MV-4-11 (cell line): ENCODE data around the gene CENPW.

Source experiments
- DNase-seq: peaks from one replicate; lab custom pipeline; 2025; lab: John Stamatoyannopoulos, UW

CENPW gene

DNA sequence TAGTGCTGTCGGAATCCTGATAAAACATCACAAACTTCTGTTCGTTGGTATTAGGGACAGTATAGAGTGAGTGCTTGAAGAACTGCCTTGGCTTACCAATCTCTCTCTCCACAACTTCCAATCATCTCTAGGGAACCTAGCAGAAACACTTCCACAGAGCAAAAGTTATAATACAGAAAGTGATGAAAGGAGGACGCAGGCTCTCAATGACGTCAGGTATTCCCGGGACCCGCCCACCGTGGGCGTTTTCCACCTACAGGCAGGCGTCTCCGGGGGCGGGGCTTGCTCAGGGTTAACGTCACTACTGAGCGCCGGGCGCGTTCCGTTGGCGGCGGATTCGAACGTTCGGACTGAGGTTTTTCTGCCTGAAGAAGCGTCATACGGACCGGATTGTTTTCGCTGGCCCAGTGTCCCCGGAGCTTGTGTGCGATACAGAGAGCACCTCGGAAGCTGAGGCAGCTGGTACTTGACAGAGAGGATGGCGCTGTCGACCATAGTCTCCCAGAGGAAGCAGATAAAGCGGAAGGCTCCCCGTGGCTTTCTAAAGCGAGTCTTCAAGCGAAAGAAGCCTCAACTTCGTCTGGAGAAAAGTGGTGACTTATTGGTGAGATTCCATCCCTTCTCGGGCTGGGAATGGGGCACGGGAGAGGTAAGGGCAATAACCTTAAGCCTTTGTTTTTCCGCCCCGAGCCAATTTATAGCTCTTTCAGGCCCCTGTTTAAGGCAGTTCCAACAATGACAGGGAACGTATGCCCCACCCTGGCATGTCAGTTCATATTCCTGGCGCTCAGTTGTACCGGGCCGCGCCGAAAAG lies at the start of gene CENPW:
Gene CENPW, plus strand, starts transcription at position 320 of the 814 bp plus-strand sequence. Its CDS starts 159 bp downstream, at position 479.
- DNase-seq: peak; percentile 77

DNA sequence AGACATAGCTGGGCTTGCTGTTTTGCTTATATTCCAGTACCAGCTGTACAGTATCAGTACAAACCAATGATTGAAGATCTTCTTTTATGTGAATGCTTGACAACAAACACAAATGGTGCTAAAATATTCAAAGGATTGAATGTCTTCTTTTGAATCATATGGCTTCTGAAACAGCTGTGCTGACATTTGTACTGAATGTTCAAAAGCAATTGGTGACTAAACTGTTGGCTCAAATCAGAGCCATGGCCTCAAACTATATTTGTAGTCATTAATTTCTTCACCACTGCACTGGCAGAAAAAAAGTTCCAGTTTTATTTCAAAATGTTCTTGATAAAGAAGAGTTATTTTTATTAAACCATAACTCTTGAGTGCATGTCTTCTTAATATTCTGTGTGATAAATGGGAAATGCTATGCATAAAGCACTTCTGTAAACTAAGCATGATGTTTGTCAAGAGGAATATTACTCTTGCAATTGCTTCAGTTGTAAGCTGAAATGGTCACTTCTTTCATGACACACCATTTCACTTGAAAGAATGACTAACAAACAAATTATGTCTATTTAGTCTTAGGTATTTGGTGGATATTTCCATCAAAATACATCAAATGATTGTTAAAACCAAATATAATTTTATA lies 45.9 kb upstream of the CENPW start:
- no peak for DNase-seq

DNA sequence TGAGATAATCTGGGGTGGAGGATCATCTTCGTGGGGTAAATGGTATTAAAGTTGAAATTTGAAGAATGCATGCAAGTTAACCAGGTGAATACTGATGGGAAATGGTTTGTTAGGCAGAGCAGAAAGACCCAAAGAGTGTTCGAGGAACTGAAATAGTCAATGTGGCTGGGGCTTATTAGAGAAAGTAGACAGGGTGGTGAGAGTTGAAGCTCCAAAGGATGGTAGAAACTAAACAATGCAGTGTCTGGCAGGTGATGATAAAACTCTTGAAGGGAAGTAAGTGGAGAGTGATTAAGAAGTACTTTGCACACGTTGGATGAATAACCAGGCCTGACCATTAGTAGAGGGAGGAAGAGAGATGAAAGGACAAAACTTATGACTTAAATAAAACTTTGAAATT lies 39.8 kb upstream of the CENPW start:
- DNase-seq: no peak

DNA sequence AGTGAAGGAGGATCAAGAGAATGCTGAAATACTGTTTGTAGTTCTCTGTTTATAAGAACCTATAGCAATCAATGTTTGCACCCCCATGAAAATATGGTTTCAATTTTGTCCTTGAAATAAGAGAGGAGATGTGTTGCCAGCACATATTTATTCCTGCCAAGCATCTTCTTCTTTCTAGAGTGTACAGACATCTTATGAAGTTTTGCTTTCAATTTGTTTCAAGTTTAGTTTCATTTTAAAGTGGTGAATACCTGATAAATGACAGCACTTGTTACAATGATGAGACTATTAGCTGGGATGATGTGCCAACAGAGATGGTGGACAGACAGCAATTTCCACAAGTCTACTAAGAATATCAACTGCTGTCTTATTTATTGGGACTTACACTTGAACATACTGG lies 39.2 kb upstream of the CENPW start:
- no peak for DNase-seq

DNA sequence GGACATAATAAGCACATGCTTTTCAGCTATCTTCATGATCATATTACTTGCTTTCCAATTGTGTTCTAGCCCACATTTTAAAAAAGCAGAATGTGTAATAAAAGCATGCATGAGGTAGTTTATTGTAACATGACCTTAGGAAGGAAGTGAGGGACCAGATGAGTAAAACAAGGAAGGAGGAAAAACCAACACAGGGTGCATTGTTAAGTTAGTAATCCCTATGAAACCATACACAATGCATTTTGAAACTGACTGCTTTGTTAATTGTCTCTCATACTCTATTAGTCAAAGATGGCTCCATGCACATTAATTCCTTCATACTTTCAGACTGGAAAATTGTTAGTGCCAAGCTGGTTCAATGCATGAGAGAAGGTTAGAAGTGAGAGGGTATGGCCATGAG lies 37.7 kb upstream of the CENPW start:
- DNase-seq: peak; percentile 7

DNA sequence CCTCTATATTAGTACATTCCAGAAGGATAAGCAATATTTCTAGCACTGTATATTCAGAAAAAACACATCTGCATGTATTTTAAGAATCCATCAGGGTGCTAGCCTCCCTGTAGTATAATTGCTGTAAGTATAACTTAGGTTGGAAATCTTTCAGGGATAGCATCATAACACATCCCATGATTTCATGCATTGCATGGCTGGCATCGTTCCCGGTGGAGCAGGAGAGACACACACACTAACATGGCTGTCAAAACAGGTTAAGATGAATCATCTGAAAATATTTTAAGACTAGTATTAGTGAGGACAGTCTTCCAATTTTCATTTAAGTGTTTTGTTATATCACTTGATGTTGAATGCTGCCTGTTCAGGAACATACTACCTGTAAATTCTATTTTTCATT lies 32.1 kb upstream of the CENPW start:
- DNase-seq: no peak

DNA sequence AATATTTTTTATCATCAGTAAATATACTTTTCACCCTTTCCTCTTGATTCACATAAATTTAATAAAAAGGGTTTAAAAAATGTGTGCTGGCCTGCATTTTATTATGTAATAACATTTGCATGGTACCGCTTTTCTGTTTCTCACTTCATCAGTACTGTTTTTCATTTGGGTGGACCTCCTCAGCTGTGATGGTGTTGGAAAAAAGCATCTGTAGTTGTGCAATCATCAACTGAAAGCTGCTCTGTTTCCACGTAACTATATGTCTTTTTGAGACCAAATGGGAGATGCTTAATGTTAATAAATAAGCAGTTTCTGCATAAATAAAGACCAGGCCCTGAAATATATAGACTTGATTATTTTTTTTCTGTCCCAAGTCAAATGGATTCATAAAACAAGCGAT lies 31.6 kb upstream of the CENPW start:
- no peak for DNase-seq

DNA sequence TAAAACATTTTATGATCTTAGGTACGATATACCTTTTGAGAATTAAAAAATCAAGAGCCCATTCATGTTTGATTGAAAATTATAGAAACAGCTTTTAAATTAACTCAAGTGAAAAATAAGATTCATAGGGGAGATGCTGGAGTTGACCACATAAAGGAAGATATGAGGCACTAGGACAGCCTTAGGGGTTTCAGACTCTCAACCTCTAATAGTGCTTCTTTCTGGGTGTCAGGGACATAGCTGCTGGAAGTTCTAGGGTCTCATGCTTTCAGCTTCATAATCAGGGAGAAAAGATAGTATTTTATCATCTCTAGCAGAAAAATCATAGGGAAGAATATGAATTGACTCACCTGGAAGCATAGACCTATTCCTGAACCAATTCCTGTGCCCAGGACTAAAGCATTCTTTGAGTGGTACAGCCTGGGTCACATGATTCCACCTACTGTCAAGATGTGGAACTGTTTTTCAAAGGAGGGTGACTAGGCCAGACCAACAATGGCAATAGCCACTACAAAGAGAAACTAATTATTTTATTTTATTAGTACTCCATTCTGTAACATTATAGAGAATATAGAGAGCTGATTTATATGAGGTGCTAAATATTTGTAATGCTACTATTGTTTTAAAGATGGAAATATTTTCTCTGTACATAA lies 27.8 kb upstream of the CENPW start:
- DNase-seq: no peak

DNA sequence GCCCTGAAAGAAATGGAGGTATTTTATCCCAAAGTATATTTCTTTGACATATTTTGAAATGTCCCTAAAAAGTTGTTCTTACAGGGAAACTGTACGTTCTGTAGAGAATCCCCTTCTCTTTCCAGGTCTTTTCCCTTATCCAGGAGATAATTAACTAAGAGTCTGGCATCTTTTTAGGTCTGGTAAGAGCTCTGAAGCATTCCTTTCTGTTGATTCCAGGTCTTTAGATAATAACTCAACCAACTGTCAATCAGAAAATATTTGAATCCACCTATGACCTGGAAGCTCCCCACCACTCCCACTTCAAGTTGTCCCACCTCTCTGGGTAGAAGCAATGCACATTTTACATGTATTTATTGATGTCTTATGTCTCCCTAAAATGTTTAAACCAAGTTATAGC lies 26.0 kb upstream of the CENPW start:
- no peak for DNase-seq

DNA sequence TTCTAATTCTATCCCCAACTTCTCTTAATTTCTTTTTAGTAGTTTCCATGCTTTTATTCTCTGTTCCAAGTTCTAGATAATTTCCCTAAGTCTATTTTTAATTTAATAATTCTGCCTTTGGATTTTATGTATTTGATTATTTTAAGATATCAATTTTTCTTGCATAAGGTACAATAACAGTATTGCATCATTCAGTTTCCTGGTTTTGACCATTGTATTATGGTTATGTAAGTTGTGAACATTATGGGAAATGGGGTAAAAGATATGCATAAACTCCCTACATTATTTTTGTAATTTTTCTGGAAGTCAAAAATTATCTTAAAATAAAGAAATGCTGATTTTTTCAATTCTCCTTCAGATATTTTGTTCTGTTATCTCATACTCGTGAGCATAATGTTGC lies 21.1 kb upstream of the CENPW start:
- no peak for DNase-seq

DNA sequence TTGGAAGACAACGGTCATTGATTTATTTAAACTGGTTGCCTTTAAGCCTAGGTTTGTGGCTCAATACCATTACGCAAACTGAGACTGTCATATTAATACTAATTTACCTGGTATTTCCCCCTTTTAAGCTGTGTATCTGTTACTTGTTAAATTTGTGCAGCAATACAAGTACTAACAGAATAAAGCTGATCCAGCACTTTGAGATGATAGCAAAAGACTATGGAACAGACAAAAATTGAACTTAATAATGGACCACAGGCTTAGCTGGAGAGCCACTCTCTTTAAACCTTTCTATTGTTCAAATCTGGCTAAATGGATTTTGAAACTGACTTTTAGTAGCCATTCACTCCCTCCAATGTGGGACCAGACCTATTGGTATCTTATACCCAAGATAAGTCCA lies 6.2 kb upstream of the CENPW start:
- DNase-seq: no peak

DNA sequence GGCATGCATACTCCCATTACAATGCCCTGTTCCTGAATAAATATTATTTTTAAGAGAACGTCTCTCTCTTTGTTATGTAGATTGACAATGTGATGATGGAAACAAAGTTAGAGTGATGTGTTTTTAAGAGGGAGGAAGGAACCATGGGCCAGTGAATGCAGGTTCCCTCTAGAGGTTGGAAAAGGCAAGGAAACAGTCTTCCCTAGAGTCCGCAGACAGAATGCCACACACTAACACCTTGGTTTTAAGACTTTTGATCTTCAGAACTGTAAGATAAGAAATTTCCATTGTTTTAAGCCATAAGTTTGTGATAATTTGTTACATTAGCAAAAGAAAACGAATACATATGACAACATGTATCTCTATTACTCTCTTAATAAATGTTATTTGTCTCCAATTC lies 4.7 kb upstream of the CENPW start:
- no peak for DNase-seq

DNA sequence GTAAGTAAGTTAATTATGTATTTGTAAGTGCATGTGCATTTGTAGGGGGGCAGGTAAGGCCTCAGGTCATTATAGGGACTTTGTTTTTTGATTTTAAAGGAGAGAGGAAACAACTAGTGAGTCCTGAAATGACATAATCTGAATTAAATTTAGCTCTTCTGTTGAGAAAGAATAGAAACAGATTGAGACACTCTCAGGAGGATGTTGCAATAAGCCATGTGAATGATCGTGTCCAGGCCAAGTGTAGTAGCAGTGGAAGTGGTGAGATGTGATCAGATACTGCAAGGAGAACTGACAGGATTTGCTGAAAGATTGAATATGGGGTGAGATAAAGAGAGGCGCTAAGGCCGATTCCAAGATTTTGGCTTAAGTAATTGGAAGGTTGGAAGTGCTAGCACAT lies 2.6 kb upstream of the CENPW start:
- DNase-seq: peak; percentile 95

DNA sequence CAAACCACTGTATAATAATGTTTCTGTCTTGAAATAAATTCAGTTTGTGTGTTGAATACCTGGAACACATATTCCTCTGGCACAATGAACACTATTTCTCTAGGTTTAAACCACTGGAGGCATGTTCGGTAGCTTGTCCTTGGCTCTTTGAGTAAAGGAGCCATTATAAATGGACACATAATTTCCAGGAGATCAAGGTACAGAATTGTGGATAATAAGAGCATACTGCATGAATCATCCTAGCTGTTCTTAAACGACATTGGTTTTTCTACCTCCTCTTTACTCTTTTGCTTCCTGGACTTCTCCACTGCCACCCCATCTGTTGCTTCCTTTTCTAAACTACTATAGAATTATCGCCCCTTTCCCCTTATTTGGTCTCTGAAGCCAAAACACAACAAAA lies 1.2 kb downstream of the CENPW start:
- DNase-seq: no peak

DNA sequence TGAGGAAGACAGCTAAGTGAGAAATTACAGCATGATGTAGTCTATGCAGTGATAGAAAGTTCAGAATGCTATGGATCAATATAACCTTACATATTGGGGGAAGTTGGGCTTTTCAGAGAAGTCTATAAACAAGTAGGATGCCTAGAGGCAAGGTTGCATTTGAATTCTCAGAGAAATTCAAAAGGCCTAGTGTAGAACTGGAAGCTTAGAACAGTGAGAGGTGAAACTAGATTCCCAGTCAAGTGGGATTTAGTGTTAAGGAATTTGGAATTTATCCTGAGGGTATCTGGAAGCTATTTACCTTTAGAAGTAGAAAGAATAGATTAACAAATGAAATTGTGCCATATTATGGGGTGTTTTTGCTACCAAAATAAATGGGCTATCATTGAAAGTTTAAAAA lies 4.3 kb downstream of the CENPW start:
- DNase-seq: no peak

DNA sequence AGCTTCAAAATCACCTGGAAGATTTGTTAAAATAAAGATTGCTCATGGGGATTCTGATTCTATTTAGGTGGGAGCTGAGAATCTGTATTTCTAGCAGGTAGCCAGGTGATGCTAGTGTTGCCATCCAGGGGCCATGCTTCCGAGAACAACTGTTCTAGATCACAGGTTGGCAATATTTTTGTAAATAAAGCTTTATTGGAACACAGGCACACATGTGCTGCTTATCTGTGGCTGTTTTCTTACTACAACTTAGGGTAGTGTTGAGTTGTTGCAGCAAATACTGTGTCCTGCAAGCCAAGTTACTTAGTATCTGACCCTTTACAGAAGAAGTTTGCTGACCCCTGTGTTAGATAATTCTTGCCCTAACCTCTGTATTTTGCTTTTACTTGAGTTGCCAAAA lies 12.0 kb downstream of the CENPW start:
- no peak for DNase-seq

DNA sequence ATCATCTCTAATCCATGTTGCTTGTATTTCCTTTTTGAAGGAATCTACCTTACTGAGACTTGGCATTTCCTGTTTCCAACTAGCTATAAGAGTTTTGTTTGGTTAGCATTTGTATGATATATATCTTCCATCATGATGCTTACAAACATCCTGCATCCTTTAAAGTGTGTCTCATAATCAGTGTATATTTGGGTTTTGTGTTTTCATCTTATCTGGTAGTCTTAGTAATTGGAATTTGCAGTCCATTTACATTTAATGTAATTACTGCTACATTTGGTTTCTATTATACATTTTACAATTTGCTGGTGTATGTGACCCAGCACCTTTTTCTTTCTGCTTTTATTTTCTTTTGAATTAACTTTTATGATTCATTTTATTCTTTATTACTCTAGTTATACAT lies 12.6 kb downstream of the CENPW start:
- no peak for DNase-seq

DNA sequence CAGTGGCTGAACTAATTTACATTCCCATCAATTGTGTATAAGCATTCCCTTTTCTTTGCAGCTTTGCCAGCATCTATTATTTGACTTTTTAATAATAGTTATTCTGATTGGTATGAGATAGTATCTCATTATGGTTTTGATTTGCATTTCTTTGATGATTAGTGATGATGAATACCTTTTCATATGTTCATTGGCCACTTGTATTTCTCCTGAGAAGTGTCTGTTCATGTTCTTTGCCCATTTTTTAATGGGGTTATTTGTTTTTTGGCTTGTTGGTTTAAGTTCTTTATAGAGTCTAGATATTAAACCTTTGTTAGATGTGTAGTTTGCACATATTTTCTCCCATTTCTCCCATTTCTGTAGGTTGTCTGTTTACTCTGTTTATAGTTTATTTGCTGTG lies 16.6 kb downstream of the CENPW start:
- no peak for DNase-seq

DNA sequence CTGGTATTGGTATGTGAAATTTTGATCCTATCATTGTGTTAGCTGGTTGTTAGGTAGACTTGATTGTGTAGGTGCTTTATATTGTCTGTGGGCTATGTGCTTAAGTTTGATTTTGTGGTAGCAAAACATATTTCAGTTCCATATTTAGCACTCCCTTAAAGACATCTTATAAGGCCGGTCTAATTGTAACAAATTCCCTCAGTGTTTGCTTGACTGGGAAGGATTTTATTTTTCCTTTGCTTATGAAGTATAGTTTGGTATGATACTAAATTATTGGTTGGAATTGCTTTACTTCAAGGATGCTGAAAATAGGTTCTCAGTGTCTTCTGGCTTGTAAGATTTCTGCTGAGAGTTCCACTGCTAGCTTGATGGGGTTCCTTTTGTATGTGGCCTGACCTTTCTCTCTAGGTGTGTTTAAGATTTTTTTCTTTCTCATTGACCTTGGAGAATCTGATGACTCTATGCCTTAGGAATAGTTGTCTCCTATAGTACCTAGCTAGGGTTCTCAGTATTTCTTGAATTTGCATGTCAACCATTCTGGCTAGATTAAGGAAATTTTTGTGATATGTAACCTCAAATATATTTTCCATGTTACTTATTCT lies 20.1 kb downstream of the CENPW start:
- DNase-seq: no peak

DNA sequence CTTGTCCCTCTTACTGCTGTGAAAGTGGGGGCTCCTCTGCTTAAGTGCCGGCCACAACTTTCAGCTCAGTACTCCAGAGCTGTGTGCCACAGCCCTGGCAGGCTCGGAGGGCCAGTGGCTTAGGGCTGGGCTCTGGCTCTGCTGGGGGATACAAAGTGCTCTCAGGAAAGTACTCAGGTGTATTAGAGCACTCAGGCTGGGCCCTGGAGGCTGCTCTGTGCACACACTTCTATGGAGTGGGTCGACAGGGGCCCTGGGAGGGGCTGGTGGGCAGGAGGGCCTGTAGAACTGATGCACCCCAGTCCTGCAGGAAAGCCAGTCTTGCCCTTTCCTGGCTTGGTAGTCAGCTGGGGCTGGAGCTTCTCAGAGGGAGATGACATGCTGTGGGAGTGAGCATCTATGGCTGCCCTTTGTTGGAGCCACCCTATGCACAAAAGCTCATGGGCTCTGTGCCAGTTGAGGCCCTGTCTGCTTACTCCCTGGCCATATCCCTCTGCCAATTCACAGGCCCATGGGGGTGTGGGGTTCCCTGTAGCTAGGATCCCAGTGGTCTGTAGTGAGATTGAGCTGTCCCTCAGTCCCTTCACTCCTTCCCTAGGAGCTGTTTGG lies 22.0 kb downstream of the CENPW start:
- no peak for DNase-seq

DNA sequence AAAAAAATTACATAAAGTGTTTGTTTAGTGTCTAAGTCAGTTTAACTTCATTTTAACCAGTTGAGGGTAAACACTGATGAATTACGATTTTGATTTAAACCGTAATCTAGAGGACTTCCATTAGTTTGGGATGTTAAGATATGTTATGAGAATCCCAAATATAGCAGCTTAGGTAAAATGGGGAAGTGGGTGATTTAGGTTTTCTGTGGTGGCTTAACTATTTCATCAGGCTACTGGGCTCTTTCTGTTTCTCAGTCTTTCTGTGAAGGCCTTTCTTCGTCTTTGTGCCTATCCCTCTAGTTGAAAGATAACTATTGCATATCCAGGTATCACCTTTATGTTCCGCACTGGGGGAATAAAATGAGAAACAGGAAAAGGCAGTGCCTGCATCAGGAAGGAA lies 27.9 kb downstream of the CENPW start:
- DNase-seq: peak; percentile 79

DNA sequence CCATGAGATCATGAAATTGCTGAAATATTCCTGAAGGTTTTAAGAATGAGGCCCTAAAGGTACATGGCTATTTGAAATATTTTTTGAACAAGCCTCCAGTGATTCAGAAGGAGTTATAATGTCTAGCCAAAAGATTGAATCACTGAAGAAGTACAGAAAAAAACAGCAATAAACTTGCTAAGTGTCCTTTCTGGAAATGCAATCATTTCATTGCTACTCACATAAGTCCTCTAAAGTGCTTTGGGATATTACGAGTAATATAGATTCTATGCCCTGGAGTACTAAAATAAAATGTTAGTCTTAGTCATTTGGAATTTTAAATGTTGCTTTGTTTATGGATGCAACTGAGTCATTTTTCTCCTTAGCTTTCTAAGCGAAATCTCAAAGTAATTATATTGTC lies 32.7 kb downstream of the CENPW start:
- no peak for DNase-seq

DNA sequence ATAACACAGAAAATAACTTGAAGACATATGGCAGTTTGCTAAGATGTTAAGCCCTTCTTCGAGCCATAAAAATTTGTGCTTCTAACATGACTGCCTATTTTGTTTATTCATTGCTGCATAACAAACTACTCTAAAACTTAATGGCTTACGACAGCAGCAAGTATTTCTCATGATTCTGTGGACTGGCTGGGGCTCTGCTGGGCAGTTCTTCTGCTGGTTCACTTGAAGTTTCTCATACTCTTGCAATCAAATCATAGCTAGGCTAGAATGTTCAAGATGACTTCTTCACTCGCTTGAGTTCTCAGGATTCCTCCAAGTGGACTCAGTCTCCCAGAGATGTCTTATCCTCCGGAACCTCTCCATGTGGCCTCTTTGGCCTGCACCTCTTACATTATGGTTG lies 33.4 kb downstream of the CENPW start:
- no peak for DNase-seq
